Astrocyte (in vitro differentiated cells and primary cell): Measurements from ENCODE around the gene FADS2.

Source experiments
- EZH2 ChIP-seq: IDR thresholded peaks from 2 replicates; pipeline ENCODE4 v1.6.1; 2012; ENCODE audit warnings: mild to moderate bottlenecking, low read length, inconsistent platforms; ENCODE audit not compliant: insufficient read depth
- TF ChIP-seq, protein P1 (sequence below): IDR thresholded peaks from 2 replicates; pipeline ENCODE4 v1.5.1; 2011; ENCODE audit warnings: low read depth, mild to moderate bottlenecking, inconsistent platforms, low read length, moderate library complexity; ENCODE audit not compliant: insufficient read depth

GRCh38 chr11:61897387-61898246 lies 69.5 kb downstream of the FADS2 start:
- TF ChIP-seq, protein P1, sequence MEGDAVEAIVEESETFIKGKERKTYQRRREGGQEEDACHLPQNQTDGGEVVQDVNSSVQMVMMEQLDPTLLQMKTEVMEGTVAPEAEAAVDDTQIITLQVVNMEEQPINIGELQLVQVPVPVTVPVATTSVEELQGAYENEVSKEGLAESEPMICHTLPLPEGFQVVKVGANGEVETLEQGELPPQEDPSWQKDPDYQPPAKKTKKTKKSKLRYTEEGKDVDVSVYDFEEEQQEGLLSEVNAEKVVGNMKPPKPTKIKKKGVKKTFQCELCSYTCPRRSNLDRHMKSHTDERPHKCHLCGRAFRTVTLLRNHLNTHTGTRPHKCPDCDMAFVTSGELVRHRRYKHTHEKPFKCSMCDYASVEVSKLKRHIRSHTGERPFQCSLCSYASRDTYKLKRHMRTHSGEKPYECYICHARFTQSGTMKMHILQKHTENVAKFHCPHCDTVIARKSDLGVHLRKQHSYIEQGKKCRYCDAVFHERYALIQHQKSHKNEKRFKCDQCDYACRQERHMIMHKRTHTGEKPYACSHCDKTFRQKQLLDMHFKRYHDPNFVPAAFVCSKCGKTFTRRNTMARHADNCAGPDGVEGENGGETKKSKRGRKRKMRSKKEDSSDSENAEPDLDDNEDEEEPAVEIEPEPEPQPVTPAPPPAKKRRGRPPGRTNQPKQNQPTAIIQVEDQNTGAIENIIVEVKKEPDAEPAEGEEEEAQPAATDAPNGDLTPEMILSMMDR = peak; percentile 63
- TF ChIP-seq EZH2 = no peak
